Mucosa of rectum (tissue), 2 donors: ENCODE measurements around the gene HAUS2.

Experiments used
- H3K27ac ChIP-seq, 2 donors: one replicate each; pipeline ENCODE4 v1.7.0; 2013; ENCODE audit warnings: inconsistent platforms in 2 of 2, low read depth in 2 of 2, low read length in 2 of 2
- H3K27me3 ChIP-seq, 2 donors: one replicate each; pipeline ENCODE4 v1.7.0; 2013; ENCODE audit warnings: low read length in 2 of 2; ENCODE audit not compliant: control insufficient read depth in 2 of 2, insufficient read depth in 2 of 2
- H3K36me3 ChIP-seq, 2 donors: one replicate each; pipeline ENCODE4 v1.7.0; 2013; ENCODE audit warnings: low read length in 2 of 2; ENCODE audit not compliant: control insufficient read depth in 2 of 2, insufficient read depth in 2 of 2
- H3K4me1 ChIP-seq, 2 donors: one replicate each; pipeline ENCODE4 v1.7.0; 2013; ENCODE audit warnings: low read length in 2 of 2, mild to moderate bottlenecking in 1 of 2; ENCODE audit not compliant: control insufficient read depth in 2 of 2, insufficient read depth in 2 of 2
- H3K4me3 ChIP-seq, 2 donors: one replicate each; pipeline ENCODE4 v1.7.0; 2013; ENCODE audit warnings: low read length in 2 of 2
- H3K9ac ChIP-seq, 2 donors: one replicate each; pipeline ENCODE4 v1.7.0; 2013; ENCODE audit warnings: low read length in 2 of 2, low read depth in 1 of 2, mild to moderate bottlenecking in 1 of 2
- H3K9me3 ChIP-seq, 2 donors: one replicate each; pipeline ENCODE4 v1.7.0; 2013; ENCODE audit warnings: low read length in 2 of 2; ENCODE audit not compliant: control insufficient read depth in 2 of 2
- donor health status: healthy.
- donor health status: Normal muscosa, but diverticular disease.

The HAUS2 gene

GRCh38 chr15:42548249-42549031 is at the start of gene HAUS2, which contains the start of gene LRRC57:
Gene HAUS2, plus strand, starts transcription at chr15:42548838. Its CDS starts 35 bp downstream, at chr15:42548873.
Gene LRRC57, minus strand, starts transcription at chr15:42548793. Its CDS starts 359 bp downstream, at chr15:42548434.
- no peaks in the 10 kb centered on the region for H3K9me3 ChIP-seq
- peaks cover 12% of the 10 kb centered on the region in 2 donors for H3K4me1 ChIP-seq
- peak within 1 kb of the TSS; percentile 90 to 92 for H3K27ac ChIP-seq
- peaks cover 14 to 15% of the 10 kb centered on the region in 2 donors for H3K36me3 ChIP-seq
- H3K4me3 ChIP-seq = peak within 1 kb of the TSS; percentile 91 to 99
- peak within 1 kb of the TSS; percentile 92 to 99 for H3K9ac ChIP-seq
- no peaks in the 10 kb centered on the region for H3K27me3 ChIP-seq

GRCh38 chr15:42499858-42500609 is 48.6 kb upstream of the HAUS2 start:
- Histone ChIP-seq H3K4me3 (no peak overlapping the region), H3K27ac (peak overlapping the region in 1 of 2 donors; percentile 38), H3K9ac (no peak overlapping the region), H3K36me3 (no peaks in the 10 kb centered on the region), H3K9me3 (no peaks in the 10 kb centered on the region), H3K4me1 (peaks cover 18% of the 10 kb centered on the region in 2 donors), H3K27me3 (no peaks in the 10 kb centered on the region)

GRCh38 chr15:42502477-42502876 is 46.2 kb upstream of the HAUS2 start:
- no peaks in the 10 kb centered on the region for H3K9me3 ChIP-seq
- H3K9ac ChIP-seq = no peak overlapping the region
- no peak overlapping the region for H3K27ac ChIP-seq
- no peaks in the 10 kb centered on the region for H3K36me3 ChIP-seq
- peaks cover 13 to 15% of the 10 kb centered on the region in 2 donors for H3K4me1 ChIP-seq
- no peaks in the 10 kb centered on the region for H3K27me3 ChIP-seq
- H3K4me3 ChIP-seq = no peak overlapping the region

- Histone ChIP-seq H3K4me1 (peaks cover 8 to 9% of the 10 kb centered on the region in 2 donors), H3K36me3 (no peaks in the 10 kb centered on the region), H3K27me3 (no peaks in the 10 kb centered on the region), H3K9me3 (no peaks in the 10 kb centered on the region), H3K9ac (no peak overlapping the region), H3K27ac (no peak overlapping the region), H3K4me3 (no peak overlapping the region)
Measured at GRCh38 chr15:42503825-42504224, 44.8 kb upstream of the HAUS2 start.

GRCh38 chr15:42504631-42505030 is 44.0 kb upstream of the HAUS2 start:
- Histone ChIP-seq H3K4me3 (no peak overlapping the region), H3K36me3 (no peaks in the 10 kb centered on the region), H3K4me1 (peaks cover 3 to 4% of the 10 kb centered on the region in 2 donors), H3K9ac (no peak overlapping the region), H3K9me3 (no peaks in the 10 kb centered on the region), H3K27me3 (no peaks in the 10 kb centered on the region), H3K27ac (no peak overlapping the region)

GRCh38 chr15:42507514-42507913 is 41.1 kb upstream of the HAUS2 start:
- Histone ChIP-seq H3K4me1 (no peaks in the 10 kb centered on the region), H3K9ac (no peak overlapping the region), H3K27me3 (no peaks in the 10 kb centered on the region), H3K36me3 (peaks cover 0 to 3% of the 10 kb centered on the region in 2 donors), H3K27ac (no peak overlapping the region), H3K4me3 (no peak overlapping the region), H3K9me3 (no peaks in the 10 kb centered on the region)

GRCh38 chr15:42508263-42508690 is 40.4 kb upstream of the HAUS2 start:
- Histone ChIP-seq H3K4me3 (no peak overlapping the region), H3K27ac (no peak overlapping the region), H3K9me3 (no peaks in the 10 kb centered on the region)

GRCh38 chr15:42510258-42511006 is 38.2 kb upstream of the HAUS2 start:
- Histone ChIP-seq H3K27me3 (no peaks in the 10 kb centered on the region), H3K4me1 (no peaks in the 10 kb centered on the region), H3K27ac (no peak overlapping the region), H3K9ac (no peak overlapping the region), H3K36me3 (peaks cover 7 to 19% of the 10 kb centered on the region in 2 donors), H3K9me3 (no peaks in the 10 kb centered on the region), H3K4me3 (no peak overlapping the region)

More at GRCh38 chr15:42508263-42508690, 40.4 kb upstream of the HAUS2 start:
- no peaks in the 10 kb centered on the region for H3K4me1 ChIP-seq
- peaks cover 0 to 8% of the 10 kb centered on the region in 2 donors for H3K36me3 ChIP-seq
- H3K27me3 ChIP-seq = no peaks in the 10 kb centered on the region
- H3K9ac ChIP-seq = peak overlapping the region in 1 of 2 donors; percentile 32

GRCh38 chr15:42511007-42511391 is 37.6 kb upstream of the HAUS2 start:
- no peaks in the 10 kb centered on the region for H3K4me1 ChIP-seq
- H3K9me3 ChIP-seq = no peaks in the 10 kb centered on the region
- no peak overlapping the region for H3K9ac ChIP-seq
- no peak overlapping the region for H3K27ac ChIP-seq
- no peaks in the 10 kb centered on the region for H3K27me3 ChIP-seq
- peaks cover 11 to 25% of the 10 kb centered on the region in 2 donors for H3K36me3 ChIP-seq
- H3K4me3 ChIP-seq = no peak overlapping the region
